Prostate gland (tissue), 2 donors: ENCODE measurements around the gene ASPA.

Source experiments
- CTCF ChIP-seq, 4 experiments: fragments of 200-600 bp in 2 of 4; fragments of 450-650 bp in 2 of 4; sonication (generic) in 2 of 4; IDR thresholded peaks; 1 replicate in 3 of 4; 2 replicates in 1 of 4; pipeline ENCODE4 v1.5.1; 2016 to 2019; ENCODE audit warnings: antibody characterized with exemption in 4 of 4, mild to moderate bottlenecking in 2 of 4, moderate library complexity in 2 of 4
- POLR2A ChIP-seq: fragments of 450-650 bp; IDR thresholded peaks from one replicate; pipeline ENCODE4 v1.6.1; 2016; ENCODE audit warnings: antibody characterized with exemption, mild to moderate bottlenecking
- POLR2AphosphoS5 ChIP-seq: sonication (generic); formaldehyde crosslinking; IDR thresholded peaks from one replicate; pipeline ENCODE4 v1.6.1; 2017; ENCODE audit warnings: antibody characterized with exemption

- no peak for TF ChIP-seq POLR2A
- TF ChIP-seq POLR2AphosphoS5: no peak
- TF ChIP-seq CTCF (IDR thresholded peaks at IDR 0.05): no peak
These were observed 55.7 kb downstream of the ASPA start for GRCh38 chr17:3531266-3532101.
